ENCODE measurements around the gene SLITRK6.

DNA sequence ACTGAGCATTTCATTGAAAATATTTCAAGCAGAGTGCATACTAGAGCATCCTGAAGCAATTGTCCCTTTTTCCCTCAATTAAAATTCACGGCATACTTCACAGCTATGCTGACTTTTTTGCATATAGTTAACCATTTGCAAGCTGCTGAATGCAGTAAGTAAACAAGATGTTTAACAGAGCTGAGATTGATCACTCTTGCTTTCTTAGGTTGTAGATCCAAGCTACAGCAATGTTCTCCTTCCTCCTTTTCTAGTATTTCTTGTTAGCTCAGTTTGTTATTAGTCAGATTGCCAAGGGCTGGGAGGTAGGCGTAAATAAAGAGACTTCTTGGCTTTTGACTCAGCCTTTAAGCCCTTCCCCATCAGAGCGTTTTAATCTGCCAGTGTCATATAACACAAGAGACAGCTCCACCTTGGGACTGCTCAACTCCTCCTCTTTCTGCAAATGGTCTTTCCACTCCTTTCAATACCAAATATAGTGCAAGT is at the start of gene SLITRK6:
- TF ChIP-seq, protein P1, sequence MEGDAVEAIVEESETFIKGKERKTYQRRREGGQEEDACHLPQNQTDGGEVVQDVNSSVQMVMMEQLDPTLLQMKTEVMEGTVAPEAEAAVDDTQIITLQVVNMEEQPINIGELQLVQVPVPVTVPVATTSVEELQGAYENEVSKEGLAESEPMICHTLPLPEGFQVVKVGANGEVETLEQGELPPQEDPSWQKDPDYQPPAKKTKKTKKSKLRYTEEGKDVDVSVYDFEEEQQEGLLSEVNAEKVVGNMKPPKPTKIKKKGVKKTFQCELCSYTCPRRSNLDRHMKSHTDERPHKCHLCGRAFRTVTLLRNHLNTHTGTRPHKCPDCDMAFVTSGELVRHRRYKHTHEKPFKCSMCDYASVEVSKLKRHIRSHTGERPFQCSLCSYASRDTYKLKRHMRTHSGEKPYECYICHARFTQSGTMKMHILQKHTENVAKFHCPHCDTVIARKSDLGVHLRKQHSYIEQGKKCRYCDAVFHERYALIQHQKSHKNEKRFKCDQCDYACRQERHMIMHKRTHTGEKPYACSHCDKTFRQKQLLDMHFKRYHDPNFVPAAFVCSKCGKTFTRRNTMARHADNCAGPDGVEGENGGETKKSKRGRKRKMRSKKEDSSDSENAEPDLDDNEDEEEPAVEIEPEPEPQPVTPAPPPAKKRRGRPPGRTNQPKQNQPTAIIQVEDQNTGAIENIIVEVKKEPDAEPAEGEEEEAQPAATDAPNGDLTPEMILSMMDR (IDR thresholded peaks at IDR 0.05), result no peak; the same call in 1 of the 2 replicates
- TF ChIP-seq ZFX (IDR thresholded peaks at IDR 0.05; ENCODE audit: borderline replicate concordance), result no peak
